Measurements from ENCODE around the gene TIMP1.

DNA sequence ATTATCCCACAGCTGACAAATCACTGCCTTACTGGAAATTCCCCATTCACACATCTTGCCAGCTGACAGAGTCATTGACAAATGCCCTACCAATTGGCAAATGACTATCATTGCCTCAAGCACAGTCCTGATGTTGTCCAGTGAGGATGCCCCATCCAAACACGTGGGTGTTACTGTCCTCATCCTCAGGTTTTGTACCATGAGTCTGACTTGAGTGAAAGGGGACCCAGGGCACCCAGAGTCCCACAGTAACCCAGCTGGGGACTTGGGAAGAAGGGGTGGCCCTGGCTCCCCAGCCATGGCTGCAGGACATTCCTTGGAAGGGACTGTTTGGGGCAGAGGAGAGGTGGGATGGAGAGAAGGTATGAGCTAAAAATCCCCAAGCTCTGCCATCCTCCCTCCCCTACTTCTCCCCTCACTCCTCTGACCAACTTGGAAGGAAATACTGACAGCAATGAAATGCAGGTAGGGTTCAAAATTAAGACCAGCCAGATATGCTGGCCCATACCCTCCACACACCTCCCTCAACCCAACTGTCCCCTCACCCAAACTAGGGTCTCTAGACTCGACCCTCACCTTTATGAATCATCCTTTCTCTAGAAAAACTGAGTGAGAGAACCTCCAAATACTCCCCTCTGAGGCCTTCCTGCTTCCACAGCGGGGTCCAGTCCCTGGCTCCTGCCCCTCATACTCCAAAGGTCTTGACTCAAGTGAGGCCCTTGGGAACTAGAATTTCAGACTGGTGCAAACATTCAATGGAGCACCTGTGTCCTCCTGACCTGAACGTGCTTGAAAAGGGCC is 5.1 kb downstream of the TIMP1 start:
- TF ChIP-seq EZH2 (IDR thresholded peaks at IDR 0.05; ENCODE audit: insufficient read depth, poor library complexity, severe bottlenecking) (no peak), EZH2phosphoT487 (IDR thresholded peaks at IDR 0.05; ENCODE audit: insufficient read depth, low read depth) (no peak)

Measured in GM23248 (cell line).